ENCODE data around the gene EZH2.

Gene EZH2

GRCh38 chr7:148877517-148877916, 6.6 kb downstream of the EZH2 start:
- no peak for DNase-seq (ENCODE audit: extremely low read depth, low read depth)
- TF ChIP-seq CTCF (IDR thresholded peaks at IDR 0.05; ENCODE audit: low read depth, low read length, missing control alignments): no peak

GRCh38 chr7:148872188-148872587, 11.9 kb downstream of the EZH2 start:
- TF ChIP-seq CTCF (IDR thresholded peaks at IDR 0.05; ENCODE audit: low read depth, low read length, missing control alignments): no peak
- H3K4me3 ChIP-seq (replicated peaks; ENCODE audit: low read depth, low read length): no peak overlapping the region
- no peak for DNase-seq (ENCODE audit: extremely low read depth, low read depth)

More at GRCh38 chr7:148877517-148877916, 6.6 kb downstream of the EZH2 start:
- no peak overlapping the region for H3K4me3 ChIP-seq (replicated peaks; ENCODE audit: low read depth, low read length)

DNA sequence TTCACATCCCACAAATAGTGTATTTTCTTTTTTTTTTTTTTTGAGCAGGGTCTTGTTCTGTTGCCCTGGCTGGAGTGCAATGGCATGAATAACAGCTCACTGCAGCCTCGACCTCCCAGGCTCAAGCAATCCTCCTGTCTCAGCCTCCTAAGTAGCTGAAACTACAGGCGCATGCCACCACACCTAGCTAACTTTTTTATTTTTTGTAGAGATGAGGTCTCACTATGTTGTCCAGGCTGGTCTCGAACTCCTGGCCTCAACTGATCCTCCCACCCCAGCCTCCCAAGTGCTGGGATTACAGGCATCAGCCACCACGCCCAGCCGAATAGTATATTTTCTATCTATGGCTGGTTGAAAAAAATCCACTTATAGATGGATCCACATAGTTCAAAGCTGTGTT, 12.5 kb downstream of the EZH2 start:
- no peak overlapping the region for H3K4me3 ChIP-seq (replicated peaks; ENCODE audit: low read depth, low read length)
- DNase-seq (ENCODE audit: extremely low read depth, low read depth): no peak
- TF ChIP-seq CTCF (IDR thresholded peaks at IDR 0.05; ENCODE audit: low read depth, low read length, missing control alignments): no peak

GRCh38 chr7:148871030-148871429, 13.1 kb downstream of the EZH2 start:
- H3K4me3 ChIP-seq (replicated peaks; ENCODE audit: low read depth, low read length): no peak overlapping the region
- TF ChIP-seq CTCF (IDR thresholded peaks at IDR 0.05; ENCODE audit: low read depth, low read length, missing control alignments): no peak
- DNase-seq (ENCODE audit: extremely low read depth, low read depth): no peak

DNA sequence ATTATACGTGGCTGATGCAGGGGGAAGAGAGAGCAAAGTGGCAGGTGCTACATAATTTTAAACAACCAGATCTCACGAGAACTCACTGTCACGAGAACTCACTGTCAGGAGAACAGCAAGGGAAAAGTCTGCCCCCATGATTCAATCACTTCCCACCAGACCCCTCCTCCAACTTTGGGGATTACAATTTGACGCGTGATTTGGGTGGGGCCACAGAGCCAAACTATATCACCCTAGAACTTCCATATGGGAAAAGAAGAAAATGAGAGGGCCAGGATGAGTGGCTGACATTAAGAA, 15.8 kb downstream of the EZH2 start:
- H3K4me3 ChIP-seq (replicated peaks; ENCODE audit: low read depth, low read length): no peak overlapping the region
- no peak for DNase-seq (ENCODE audit: extremely low read depth, low read depth)
- no peak for TF ChIP-seq CTCF (IDR thresholded peaks at IDR 0.05; ENCODE audit: low read depth, low read length, missing control alignments)

DNA sequence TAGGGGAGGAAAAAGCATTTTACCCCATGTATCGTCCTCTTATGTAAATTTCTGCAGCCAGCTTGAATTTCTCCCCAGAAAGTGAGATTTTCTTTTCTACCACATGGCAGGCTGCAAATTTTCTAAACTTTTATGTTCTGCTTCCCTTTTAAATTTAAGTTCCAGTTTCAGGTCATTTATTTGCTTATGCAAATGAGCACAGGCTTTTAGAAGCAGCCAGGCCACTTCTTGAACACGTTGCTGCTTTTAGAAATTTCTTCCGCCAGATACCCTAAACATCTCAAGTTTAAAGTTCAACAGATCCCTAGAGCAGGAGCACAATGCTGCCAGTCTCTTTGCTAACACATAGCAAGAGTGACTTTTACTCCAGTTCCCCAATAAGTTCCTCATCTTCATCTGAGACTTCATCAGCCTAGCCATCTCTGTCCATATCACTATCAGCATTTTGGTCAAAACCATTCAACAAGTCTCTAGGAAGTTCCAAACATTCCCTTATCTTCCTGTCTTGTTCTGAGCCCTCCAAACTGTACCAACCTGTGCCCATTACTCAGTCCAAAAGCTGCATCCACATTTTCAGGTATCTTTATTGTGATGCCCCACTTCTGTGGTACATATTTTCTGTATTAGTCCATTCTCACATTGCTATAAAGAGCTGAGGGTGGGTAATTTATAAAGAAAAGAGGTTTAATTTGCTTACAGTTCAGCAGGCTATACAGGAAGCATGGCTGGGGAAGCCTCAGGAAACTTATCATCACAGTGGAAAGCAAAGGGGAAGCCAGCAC, 16.3 kb downstream of the EZH2 start:
- DNase-seq (ENCODE audit: extremely low read depth, low read depth): no peak
- H3K4me3 ChIP-seq (replicated peaks; ENCODE audit: low read depth, low read length): no peak overlapping the region

More for the DNA sequence above, 16.3 kb downstream of the EZH2 start:
- TF ChIP-seq CTCF (IDR thresholded peaks at IDR 0.05; ENCODE audit: low read depth, low read length, missing control alignments): no peak

Measured in HFF-Myc (cell line).